Natural killer cell (primary cell): ENCODE data around the gene TRAK1. TPM values are rescaled to one million over a fixed set of nuclear protein-coding genes. Genes with fewer than 3 reads are reported as not detected.

ENCODE experiments used
- ATAC-seq, 3 donors: fragments of 150-1000 bp in 2 of 3; fragments of 200-7000 bp in 1 of 3; cut with Tn5 transposase; 1 replicate in 1 of 3; 2 replicates in 2 of 3; pipeline ENCODE4 v1.10.0; 2021; ENCODE audit warnings: mild to moderate bottlenecking in 2 of 3, moderate library complexity in 2 of 3
- DNase-seq, 2 donors: peaks; one replicate each; pipeline versions ENCODE4 v3.0.0 to v3.0.0-alpha.2; 2013 to 2021; ENCODE audit warnings: mixed read lengths in 1 of 2
- H3K27ac ChIP-seq: one replicate; pipeline ENCODE4 v1.5.1; 2013; ENCODE audit warnings: mild to moderate bottlenecking, low read length
- H3K27me3 ChIP-seq: one replicate; pipeline ENCODE4 v1.6.1; 2013; ENCODE audit warnings: low read length; ENCODE audit not compliant: control insufficient read depth, insufficient read depth
- H3K36me3 ChIP-seq: one replicate; pipeline ENCODE4 v1.6.1; 2013; ENCODE audit warnings: low read length; ENCODE audit not compliant: control insufficient read depth, insufficient read depth
- H3K4me1 ChIP-seq: one replicate; pipeline ENCODE4 v1.6.1; 2013; ENCODE audit warnings: low read length; ENCODE audit not compliant: control insufficient read depth, insufficient read depth
- H3K4me3 ChIP-seq: one replicate; pipeline ENCODE4 v1.5.1; 2013; ENCODE audit warnings: low read length
- H3K9me3 ChIP-seq: one replicate; pipeline ENCODE4 v1.6.1; 2013; ENCODE audit warnings: low read length; ENCODE audit not compliant: control insufficient read depth, insufficient read depth
- H3K27ac Mint-ChIP-seq, 2 donors: one replicate each; pipeline ENCODE4 v1.8.0; 2022; ENCODE audit warnings: mild to moderate bottlenecking in 2 of 2, mixed read lengths in 2 of 2, moderate library complexity in 1 of 2
- H3K27me3 Mint-ChIP-seq, 2 donors: one replicate each; pipeline ENCODE4 v1.8.0; 2022; ENCODE audit warnings: low read depth in 2 of 2, mixed read lengths in 2 of 2
- H3K36me3 Mint-ChIP-seq: one replicate; pipeline ENCODE4 v1.8.0; 2022; ENCODE audit warnings: mixed read lengths
- H3K4me1 Mint-ChIP-seq, 2 donors: one replicate each; pipeline ENCODE4 v1.8.0; 2022; ENCODE audit warnings: mixed read lengths in 2 of 2
- H3K4me3 Mint-ChIP-seq: one replicate; pipeline ENCODE4 v1.8.0; 2022; ENCODE audit warnings: mild to moderate bottlenecking, moderate library complexity, mixed read lengths
- H3K9me3 Mint-ChIP-seq, 2 donors: one replicate each; pipeline ENCODE4 v1.8.0; 2022; ENCODE audit warnings: mixed read lengths in 2 of 2
- WGBS: methylation state at CpG from one replicate; pipeline ENCODE4 v1.1.7; 2013; ENCODE audit warnings: missing lambda C conversion rate; ENCODE audit not compliant: insufficient coverage; 5-methylcytosine and 5-hydroxymethylcytosine counted together
- intact Hi-C: fragments of 100-400 bp; cut with micrococcal nuclease; formaldehyde crosslinking; loops from one replicate; pipeline ENCODE4 v1.14.2; 2022
- total RNA-seq, 4 donors: library from RNA; stranded (reverse); fragments of 120-200 nt in 1 of 4; gene quantifications; one replicate each; pipeline versions ENCODE4 v1.2.3 to v1.2.4, GENCODE V29; 2013 to 2022
- TF ChIP-seq, protein P1 (sequence below): fragments of 200-600 bp; IDR thresholded peaks from one replicate; pipeline ENCODE4 v1.8.0; 2022; ENCODE audit warnings: antibody characterized with exemption

The TRAK1 gene
- total RNA-seq, 3 donors from 2014 or later (not counting 1 experiment from before 2014, with no cell fraction given) = 30.7 to 31.8 (median 31.8) TPM

DNA sequence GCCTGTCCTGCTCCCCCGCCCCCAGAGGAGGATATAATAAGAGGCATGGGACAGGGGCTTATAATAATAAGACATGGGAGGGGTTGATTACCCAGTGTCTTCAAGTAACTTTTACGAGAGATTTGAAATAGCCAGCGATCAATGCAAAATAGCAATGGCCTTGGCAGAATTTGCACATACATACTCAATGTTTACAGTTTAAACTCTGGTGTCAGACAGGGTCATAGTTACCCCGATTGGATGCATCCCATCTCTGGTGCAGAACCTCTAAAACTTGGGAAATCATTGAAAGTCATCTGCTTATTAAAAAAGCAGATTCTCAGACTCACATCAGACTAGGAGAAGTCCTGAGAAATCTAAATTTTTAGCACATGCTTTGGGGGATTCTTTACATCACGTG is 61.0 kb downstream of the TRAK1 start:
- no peak for ATAC-seq
- peaks cover 40 to 57% of the 10 kb centered on the region in 2 donors for H3K4me1 Mint-ChIP-seq
- intact Hi-C loops = no loop called here

DNA sequence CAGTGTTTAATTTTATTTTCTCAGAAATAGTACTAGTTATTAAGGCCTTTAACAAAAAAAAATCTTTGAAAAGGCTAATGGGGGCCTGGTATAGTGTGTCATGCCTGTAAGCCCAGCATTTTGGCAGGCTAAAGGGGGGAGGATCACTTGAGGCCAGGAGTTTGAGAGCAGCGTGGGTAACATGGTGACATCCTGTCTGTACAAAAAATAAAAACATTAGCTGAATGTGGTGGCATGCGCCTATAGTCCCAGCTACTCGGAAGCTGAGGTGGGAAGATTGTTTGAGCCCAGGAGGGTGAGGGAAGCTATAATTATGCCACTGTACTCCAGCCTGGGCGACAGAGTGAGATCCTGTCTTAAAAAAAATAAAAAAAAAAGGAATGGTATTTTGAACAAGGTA is 61.9 kb downstream of the TRAK1 start:
- 78% methylated on average over 4 of the region's 4 CpGs for WGBS
- no peaks in the 10 kb centered on the region for H3K36me3 Mint-ChIP-seq
- TF ChIP-seq, protein P1, sequence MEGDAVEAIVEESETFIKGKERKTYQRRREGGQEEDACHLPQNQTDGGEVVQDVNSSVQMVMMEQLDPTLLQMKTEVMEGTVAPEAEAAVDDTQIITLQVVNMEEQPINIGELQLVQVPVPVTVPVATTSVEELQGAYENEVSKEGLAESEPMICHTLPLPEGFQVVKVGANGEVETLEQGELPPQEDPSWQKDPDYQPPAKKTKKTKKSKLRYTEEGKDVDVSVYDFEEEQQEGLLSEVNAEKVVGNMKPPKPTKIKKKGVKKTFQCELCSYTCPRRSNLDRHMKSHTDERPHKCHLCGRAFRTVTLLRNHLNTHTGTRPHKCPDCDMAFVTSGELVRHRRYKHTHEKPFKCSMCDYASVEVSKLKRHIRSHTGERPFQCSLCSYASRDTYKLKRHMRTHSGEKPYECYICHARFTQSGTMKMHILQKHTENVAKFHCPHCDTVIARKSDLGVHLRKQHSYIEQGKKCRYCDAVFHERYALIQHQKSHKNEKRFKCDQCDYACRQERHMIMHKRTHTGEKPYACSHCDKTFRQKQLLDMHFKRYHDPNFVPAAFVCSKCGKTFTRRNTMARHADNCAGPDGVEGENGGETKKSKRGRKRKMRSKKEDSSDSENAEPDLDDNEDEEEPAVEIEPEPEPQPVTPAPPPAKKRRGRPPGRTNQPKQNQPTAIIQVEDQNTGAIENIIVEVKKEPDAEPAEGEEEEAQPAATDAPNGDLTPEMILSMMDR = no peak

More for the DNA sequence above, 61.0 kb downstream of the TRAK1 start:
- Histone ChIP-seq H3K4me3 (no peak overlapping the region), H3K36me3 (no peaks in the 10 kb centered on the region), H3K9me3 (no peaks in the 10 kb centered on the region), H3K4me1 (peaks cover 19% of the 10 kb centered on the region), H3K27ac (no peak overlapping the region), H3K27me3 (no peaks in the 10 kb centered on the region)
- no peak overlapping the region for H3K27ac Mint-ChIP-seq
- no peak overlapping the region for H3K4me3 Mint-ChIP-seq
- no peaks in the 10 kb centered on the region for H3K9me3 Mint-ChIP-seq
- H3K36me3 Mint-ChIP-seq = no peaks in the 10 kb centered on the region
- TF ChIP-seq, protein P1 = no peak
- no peak for DNase-seq
- 97% methylated on average over 5 of the region's 5 CpGs for WGBS
- H3K27me3 Mint-ChIP-seq = no peaks in the 10 kb centered on the region

DNA sequence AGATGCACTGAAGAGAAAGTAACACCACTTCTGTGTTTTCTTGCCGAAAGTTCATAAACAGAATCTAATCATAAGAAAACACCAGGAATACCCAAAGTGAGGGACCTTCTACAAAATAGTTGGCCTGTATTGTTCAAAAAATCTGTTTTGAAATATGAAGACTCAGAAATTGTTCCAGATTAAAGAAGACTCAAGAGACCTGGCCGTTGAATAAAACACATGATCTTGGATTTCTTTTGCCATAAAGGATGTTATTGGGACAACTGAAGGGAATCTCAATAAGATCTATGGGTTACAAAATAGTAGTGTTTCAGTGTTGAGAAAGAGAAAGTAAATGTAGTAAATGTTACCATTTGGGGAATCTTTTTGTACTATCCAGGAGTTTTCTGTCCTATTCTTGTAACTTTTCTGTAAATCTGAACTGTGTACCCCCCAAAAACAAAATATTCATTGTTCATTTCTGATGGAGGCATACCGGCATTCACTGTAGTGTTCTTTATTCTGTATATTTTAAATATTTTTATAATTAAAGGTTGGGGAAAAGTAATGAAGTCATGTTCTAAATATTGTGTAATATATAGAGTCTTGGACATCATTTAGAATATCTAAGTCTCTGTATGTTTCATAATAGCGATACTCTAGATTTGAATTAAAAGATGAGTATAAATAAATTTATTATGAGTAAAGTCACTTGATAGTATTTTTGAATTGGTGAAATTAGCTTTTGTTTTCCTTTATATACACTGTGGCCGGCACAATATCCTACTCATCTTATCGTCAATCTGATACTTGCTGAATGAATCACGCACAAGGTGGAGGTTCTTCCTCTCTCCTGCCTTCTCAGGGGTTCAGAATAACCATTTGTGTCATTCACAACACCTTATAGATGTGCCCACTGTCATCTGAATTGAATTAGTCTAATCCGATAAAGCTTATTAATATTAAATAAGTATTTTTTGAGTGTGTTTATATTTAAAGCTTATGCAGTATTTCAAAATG is 66.7 kb downstream of the TRAK1 start:
- intact Hi-C loops = no loop called here

More for the DNA sequence above, 61.9 kb downstream of the TRAK1 start:
- Histone ChIP-seq H3K36me3 (no peaks in the 10 kb centered on the region), H3K27me3 (no peaks in the 10 kb centered on the region), H3K27ac (no peak overlapping the region), H3K9me3 (no peaks in the 10 kb centered on the region), H3K4me3 (no peak overlapping the region), H3K4me1 (peaks cover 13% of the 10 kb centered on the region)
- Mint-ChIP-seq H3K4me1 (peaks cover 31 to 49% of the 10 kb centered on the region in 2 donors), H3K27ac (peak overlapping the region in 1 of 2 donors; percentile 40), H3K9me3 (no peaks in the 10 kb centered on the region), H3K27me3 (no peaks in the 10 kb centered on the region), H3K4me3 (no peak overlapping the region)
- DNase-seq (no peak), ATAC-seq (no peak)
- intact Hi-C loops = no loop called here

More for the DNA sequence above, 66.7 kb downstream of the TRAK1 start:
- no peaks in the 10 kb centered on the region for H3K36me3 ChIP-seq
- Mint-ChIP-seq H3K4me3 (no peak overlapping the region), H3K27ac (no peak overlapping the region), H3K9me3 (no peaks in the 10 kb centered on the region), H3K4me1 (peaks cover 31 to 35% of the 10 kb centered on the region in 2 donors), H3K36me3 (no peaks in the 10 kb centered on the region), H3K27me3 (no peaks in the 10 kb centered on the region)
- no peak overlapping the region for H3K4me3 ChIP-seq
- TF ChIP-seq, protein P1 = no peak
- no peaks in the 10 kb centered on the region for H3K27me3 ChIP-seq
- no peak for ATAC-seq
- H3K4me1 ChIP-seq = peaks cover 12% of the 10 kb centered on the region
- WGBS = 85% methylated on average over 6 of the region's 8 CpGs
- no peak overlapping the region for H3K27ac ChIP-seq
- DNase-seq = no peak
- no peaks in the 10 kb centered on the region for H3K9me3 ChIP-seq
